Measurements from ENCODE around the gene PSMB11.

Gene PSMB11

DNA sequence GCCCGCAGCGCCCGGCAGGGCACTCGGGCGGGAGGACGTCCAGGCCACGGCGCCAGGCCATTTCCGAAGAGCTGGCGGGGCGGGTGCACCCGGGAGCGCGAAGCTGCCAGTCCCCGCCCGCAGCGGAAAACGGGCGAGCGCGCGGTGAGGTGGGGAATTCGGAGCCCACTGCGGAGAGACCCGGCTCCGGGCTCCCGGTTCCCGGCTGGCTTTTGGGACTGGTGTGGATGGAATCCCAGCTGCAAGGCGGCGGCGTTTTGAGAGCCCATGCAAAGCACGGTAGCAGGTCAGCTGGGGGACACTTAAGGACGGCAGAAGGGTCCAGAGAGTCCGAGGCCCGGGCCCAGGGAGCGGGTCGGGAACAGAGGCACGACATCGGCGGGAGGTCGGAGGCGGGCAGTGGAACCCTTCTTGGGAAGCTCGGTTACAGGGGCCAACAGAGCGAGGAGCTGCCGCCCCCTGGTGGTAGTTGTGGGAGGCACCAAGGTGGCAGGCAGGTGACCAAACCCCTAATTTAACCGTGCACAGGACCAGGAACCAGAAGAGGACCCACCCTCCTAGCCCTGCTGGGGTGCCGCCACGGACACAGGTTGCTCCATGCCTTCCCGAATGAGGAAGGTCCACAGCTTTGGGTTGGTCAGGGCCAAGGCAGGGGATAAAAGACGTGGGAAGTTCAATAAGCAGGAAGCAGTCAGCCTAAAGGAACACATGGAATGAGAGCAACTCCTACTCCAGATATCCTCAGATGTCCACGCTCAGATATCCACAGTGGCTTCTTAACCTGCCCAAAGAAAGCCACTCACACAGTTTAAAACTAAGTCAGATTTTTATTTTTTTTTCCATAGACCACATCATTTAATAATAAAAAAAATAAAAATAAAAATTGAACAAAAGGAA lies 16.0 kb downstream of the PSMB11 start:
- H3K36me3 ChIP-seq (ENCODE audit: low read depth): peaks cover 44% of the 10 kb centered on the region
- H3K4me3 ChIP-seq (ENCODE audit: severe bottlenecking): peak overlapping the region; percentile 76
- H3K27ac ChIP-seq (ENCODE audit: poor library complexity, severe bottlenecking): peak overlapping the region; percentile 73
- peak; percentile 63 for ATAC-seq (ENCODE audit: low read depth)
- peak; percentile 93 for DNase-seq (ENCODE audit: low spot score)
- H3K9me3 ChIP-seq (ENCODE audit: severe bottlenecking): no peaks in the 10 kb centered on the region
- TF ChIP-seq, protein P1, sequence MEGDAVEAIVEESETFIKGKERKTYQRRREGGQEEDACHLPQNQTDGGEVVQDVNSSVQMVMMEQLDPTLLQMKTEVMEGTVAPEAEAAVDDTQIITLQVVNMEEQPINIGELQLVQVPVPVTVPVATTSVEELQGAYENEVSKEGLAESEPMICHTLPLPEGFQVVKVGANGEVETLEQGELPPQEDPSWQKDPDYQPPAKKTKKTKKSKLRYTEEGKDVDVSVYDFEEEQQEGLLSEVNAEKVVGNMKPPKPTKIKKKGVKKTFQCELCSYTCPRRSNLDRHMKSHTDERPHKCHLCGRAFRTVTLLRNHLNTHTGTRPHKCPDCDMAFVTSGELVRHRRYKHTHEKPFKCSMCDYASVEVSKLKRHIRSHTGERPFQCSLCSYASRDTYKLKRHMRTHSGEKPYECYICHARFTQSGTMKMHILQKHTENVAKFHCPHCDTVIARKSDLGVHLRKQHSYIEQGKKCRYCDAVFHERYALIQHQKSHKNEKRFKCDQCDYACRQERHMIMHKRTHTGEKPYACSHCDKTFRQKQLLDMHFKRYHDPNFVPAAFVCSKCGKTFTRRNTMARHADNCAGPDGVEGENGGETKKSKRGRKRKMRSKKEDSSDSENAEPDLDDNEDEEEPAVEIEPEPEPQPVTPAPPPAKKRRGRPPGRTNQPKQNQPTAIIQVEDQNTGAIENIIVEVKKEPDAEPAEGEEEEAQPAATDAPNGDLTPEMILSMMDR (IDR thresholded peaks at IDR 0.05; ENCODE audit: poor library complexity, severe bottlenecking): peak; percentile 99
- peaks cover 13% of the 10 kb centered on the region for H3K4me1 ChIP-seq (ENCODE audit: insufficient read depth, poor library complexity, severe bottlenecking)
- H3K27me3 ChIP-seq (ENCODE audit: insufficient read depth, poor library complexity, severe bottlenecking): no peaks in the 10 kb centered on the region

- TF ChIP-seq, protein P1 (IDR thresholded peaks at IDR 0.05; ENCODE audit: poor library complexity, severe bottlenecking): no peak
- H3K4me3 ChIP-seq (ENCODE audit: severe bottlenecking): no peak overlapping the region
- peaks cover 13% of the 10 kb centered on the region for H3K4me1 ChIP-seq (ENCODE audit: insufficient read depth, poor library complexity, severe bottlenecking)
- ATAC-seq (ENCODE audit: low read depth): no peak
- H3K27ac ChIP-seq (ENCODE audit: poor library complexity, severe bottlenecking): peak overlapping the region; percentile 73
- peaks cover 53% of the 10 kb centered on the region for H3K36me3 ChIP-seq (ENCODE audit: low read depth)
- H3K9me3 ChIP-seq (ENCODE audit: severe bottlenecking): no peaks in the 10 kb centered on the region
- peak; percentile 74 for DNase-seq (ENCODE audit: low spot score)
- H3K27me3 ChIP-seq (ENCODE audit: insufficient read depth, poor library complexity, severe bottlenecking): no peaks in the 10 kb centered on the region
These were observed 16.9 kb downstream of the PSMB11 start for GRCh38 chr14:23058654-23059504.

DNA sequence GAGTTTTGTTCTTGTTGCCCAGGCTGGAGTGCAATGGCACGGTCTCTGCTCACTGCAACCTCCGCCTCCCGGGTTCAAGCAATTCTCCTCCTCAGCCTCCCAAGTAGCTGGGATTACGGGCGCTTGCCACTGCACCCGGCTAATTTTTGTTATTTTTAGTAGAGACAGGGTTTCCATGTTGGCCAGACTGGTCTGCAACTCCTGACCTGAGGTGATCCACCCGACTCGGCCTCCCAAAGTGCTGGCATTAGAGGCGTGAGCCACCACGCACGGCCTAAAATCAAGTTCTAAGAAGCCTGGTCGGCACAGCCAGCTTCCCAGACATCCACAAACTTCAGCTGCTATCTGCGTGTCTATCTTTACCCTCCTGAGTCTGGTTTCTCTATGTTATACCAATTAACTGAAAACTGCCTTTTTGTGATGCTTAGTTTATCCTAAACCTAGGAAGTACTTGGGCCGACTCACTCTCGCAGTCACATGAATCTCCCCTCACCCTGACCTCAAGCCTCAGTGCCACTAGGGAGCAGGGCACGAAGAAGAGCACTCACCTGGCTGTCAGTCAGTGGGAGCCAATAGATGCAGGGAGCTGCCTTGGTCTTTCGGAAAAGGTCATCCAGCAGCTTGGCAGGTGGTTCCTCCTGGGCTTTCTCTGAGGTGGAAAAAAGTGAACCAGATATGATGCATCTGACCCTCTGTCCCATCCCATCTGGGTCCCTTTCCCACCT lies 18.7 kb downstream of the PSMB11 start:
- Histone ChIP-seq H3K27ac (ENCODE audit: poor library complexity, severe bottlenecking) (peak overlapping the region; percentile 72), H3K4me3 (ENCODE audit: severe bottlenecking) (no peak overlapping the region), H3K36me3 (ENCODE audit: low read depth) (peaks cover 71% of the 10 kb centered on the region), H3K9me3 (ENCODE audit: severe bottlenecking) (no peaks in the 10 kb centered on the region), H3K27me3 (ENCODE audit: insufficient read depth, poor library complexity, severe bottlenecking) (no peaks in the 10 kb centered on the region), H3K4me1 (ENCODE audit: insufficient read depth, poor library complexity, severe bottlenecking) (peaks cover 13% of the 10 kb centered on the region)
- TF ChIP-seq, protein P1 (IDR thresholded peaks at IDR 0.05; ENCODE audit: poor library complexity, severe bottlenecking): no peak
- ATAC-seq (ENCODE audit: low read depth) (no peak), DNase-seq (ENCODE audit: low spot score) (peak; percentile 42)

DNA sequence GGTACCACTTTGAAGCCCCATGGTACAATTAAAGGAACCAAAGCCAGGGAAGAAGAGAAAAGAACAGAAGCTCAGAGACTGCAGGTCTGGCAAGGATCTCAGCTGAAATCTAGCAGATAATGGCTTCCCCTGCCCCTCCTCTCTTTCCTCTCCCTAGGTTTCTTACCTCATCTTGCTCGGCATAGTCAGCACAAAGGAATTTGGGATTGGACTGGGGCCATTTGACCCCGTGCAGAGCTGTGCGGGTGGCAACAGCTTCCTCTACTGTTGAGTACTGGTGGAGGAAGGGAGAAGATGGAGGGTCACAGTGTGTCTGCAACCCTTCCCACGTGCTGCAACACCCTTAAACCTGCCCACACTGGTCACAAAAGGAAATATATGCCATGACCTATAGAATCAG lies 20.0 kb downstream of the PSMB11 start:
- DNase-seq (ENCODE audit: low spot score): peak; percentile 87
- peaks cover 84% of the 10 kb centered on the region for H3K36me3 ChIP-seq (ENCODE audit: low read depth)
- H3K27ac ChIP-seq (ENCODE audit: poor library complexity, severe bottlenecking): peak overlapping the region; percentile 72
- H3K27me3 ChIP-seq (ENCODE audit: insufficient read depth, poor library complexity, severe bottlenecking): no peaks in the 10 kb centered on the region
- ATAC-seq (ENCODE audit: low read depth): peak; percentile 66
- TF ChIP-seq, protein P1 (IDR thresholded peaks at IDR 0.05; ENCODE audit: poor library complexity, severe bottlenecking): no peak
- no peak overlapping the region for H3K4me3 ChIP-seq (ENCODE audit: severe bottlenecking)
- peaks cover 13% of the 10 kb centered on the region for H3K4me1 ChIP-seq (ENCODE audit: insufficient read depth, poor library complexity, severe bottlenecking)
- no peaks in the 10 kb centered on the region for H3K9me3 ChIP-seq (ENCODE audit: severe bottlenecking)

Data from RWPE2 (cell line).